ENCODE measurements around the gene DBN1. TPM values are rescaled to one million over a fixed set of nuclear protein-coding genes. Genes with fewer than 3 reads are reported as not detected.

The DBN1 gene
- polyA plus RNA-seq, 1 donor (not counting 4 experiments of a cell fraction or from before 2014, with no cell fraction given): 59.4 TPM

- peaks cover 15% of the 10 kb centered on the region for H3K4me1 ChIP-seq (ENCODE audit: control insufficient read depth, extremely low read depth, insufficient read depth, low read length)
- H3K9me3 ChIP-seq (ENCODE audit: control insufficient read depth, low read depth, low read length): no peaks in the 10 kb centered on the region
- peak within 1 kb of the TSS; percentile 92 for H2AFZ ChIP-seq (ENCODE audit: control insufficient read depth, low read length)
- TF ChIP-seq CTCF (optimal IDR thresholded peaks at IDR 0.05 in 1 of 3, IDR thresholded peaks at IDR 0.05 in 1 of 3, conservative IDR thresholded peaks at IDR 0.05 in 1 of 3; ENCODE audit: extremely low read depth in 1 of 3, insufficient read depth in 2 of 3, low read length in 3 of 3) (no peak), EZH2 (IDR thresholded peaks at IDR 0.05; ENCODE audit: low read length) (no peak)
- H3K9ac ChIP-seq (ENCODE audit: control insufficient read depth, extremely low read depth, insufficient read depth, low read length): peak within 1 kb of the TSS; percentile 85
- dilution Hi-C loops (cut with MboI; ENCODE audit: extremely low pct_ligation_motif_present, low sequenced_read_pairs): no loop called here
- peak within 1 kb of the TSS; percentile 65 to 80 (median 77) for H3K4me3 ChIP-seq (ENCODE audit: control insufficient read depth in 2 of 3, extremely low read depth in 1 of 3, insufficient read depth in 2 of 3, low read depth in 1 of 3, low read length in 3 of 3)
- H3K27ac ChIP-seq (ENCODE audit: control insufficient read depth, insufficient read depth, low read length): peak within 1 kb of the TSS; percentile 68
- peak within 1 kb of the TSS; percentile 88 for H3K4me2 ChIP-seq (ENCODE audit: control insufficient read depth, extremely low read depth, insufficient read depth, low read depth, low read length)
- H3K27me3 ChIP-seq (ENCODE audit: control insufficient read depth, extremely low read depth, insufficient read depth, low read length): no peaks in the 10 kb centered on the region
- DNase-seq (ENCODE audit: low read depth, low spot score): peak; percentile 84
- no peaks in the 10 kb centered on the region for H3K9me1 ChIP-seq (ENCODE audit: control insufficient read depth, extremely low read depth, insufficient read depth, low read length)
- H4K20me1 ChIP-seq (ENCODE audit: control insufficient read depth, extremely low read depth, insufficient read depth, low read length): no peaks in the 10 kb centered on the region
- FAIRE-seq: peak; percentile 93
- peaks cover 29% of the 10 kb centered on the region for H3K79me2 ChIP-seq (ENCODE audit: control insufficient read depth, insufficient read depth, low read length)
- peaks cover 32 to 44% of the 10 kb centered on the region in 2 experiments for H3K36me3 ChIP-seq (ENCODE audit: control insufficient read depth in 2 of 2, extremely low read depth in 1 of 2, insufficient read depth in 2 of 2, low read length in 2 of 2)
Measured at GRCh38 chr5:177516601-177517568, 43.5 kb upstream of the DBN1 start, which contains the start of gene DDX41. TSS of gene DDX41 (minus strand) at chr5:177516961. CDS start at chr5:177516945, 16 bp downstream.

DNA sequence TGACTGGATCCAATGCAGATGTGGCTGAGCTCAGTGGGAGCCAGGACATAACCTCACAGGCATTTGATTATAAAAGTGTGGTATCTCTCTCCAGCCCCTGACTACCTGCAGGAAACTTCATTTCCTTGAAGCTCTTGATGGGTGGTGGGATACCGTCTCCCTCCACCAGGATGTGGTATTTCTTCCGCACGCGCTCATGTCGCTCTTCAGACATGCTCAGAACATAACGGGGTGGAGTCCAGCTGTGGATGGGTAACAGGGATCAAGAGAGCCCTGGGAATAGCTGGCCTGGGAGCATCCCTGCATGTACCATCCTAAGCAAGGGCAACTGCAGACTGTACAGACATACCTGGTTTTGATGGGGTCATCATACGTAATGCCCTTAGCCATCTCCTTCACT lies 42.1 kb upstream of the DBN1 start:
- H3K9me3 ChIP-seq (ENCODE audit: control insufficient read depth, low read depth, low read length): no peaks in the 10 kb centered on the region
- no peaks in the 10 kb centered on the region for H3K27me3 ChIP-seq (ENCODE audit: control insufficient read depth, extremely low read depth, insufficient read depth, low read length)
- H3K79me2 ChIP-seq (ENCODE audit: control insufficient read depth, insufficient read depth, low read length): peaks cover 29% of the 10 kb centered on the region
- dilution Hi-C loops (cut with MboI; ENCODE audit: extremely low pct_ligation_motif_present, low sequenced_read_pairs): no loop called here
- FAIRE-seq (no peak), DNase-seq (ENCODE audit: low read depth, low spot score) (no peak)
- peak overlapping the region; percentile 68 for H3K27ac ChIP-seq (ENCODE audit: control insufficient read depth, insufficient read depth, low read length)
- H3K4me1 ChIP-seq (ENCODE audit: control insufficient read depth, extremely low read depth, insufficient read depth, low read length): peaks cover 15% of the 10 kb centered on the region
- H3K9ac ChIP-seq (ENCODE audit: control insufficient read depth, extremely low read depth, insufficient read depth, low read length): peak overlapping the region; percentile 85
- no peaks in the 10 kb centered on the region for H4K20me1 ChIP-seq (ENCODE audit: control insufficient read depth, extremely low read depth, insufficient read depth, low read length)
- TF ChIP-seq CTCF (optimal IDR thresholded peaks at IDR 0.05 in 1 of 3, IDR thresholded peaks at IDR 0.05 in 1 of 3, conservative IDR thresholded peaks at IDR 0.05 in 1 of 3; ENCODE audit: extremely low read depth in 1 of 3, insufficient read depth in 2 of 3, low read length in 3 of 3): no peak
- no peak for TF ChIP-seq EZH2 (IDR thresholded peaks at IDR 0.05; ENCODE audit: low read length)
- H2AFZ ChIP-seq (ENCODE audit: control insufficient read depth, low read length): no peak overlapping the region
- H3K9me1 ChIP-seq (ENCODE audit: control insufficient read depth, extremely low read depth, insufficient read depth, low read length): no peaks in the 10 kb centered on the region
- peak overlapping the region; percentile 88 for H3K4me2 ChIP-seq (ENCODE audit: control insufficient read depth, extremely low read depth, insufficient read depth, low read depth, low read length)
- peaks cover 36 to 48% of the 10 kb centered on the region in 2 experiments for H3K36me3 ChIP-seq (ENCODE audit: control insufficient read depth in 2 of 2, extremely low read depth in 1 of 2, insufficient read depth in 2 of 2, low read length in 2 of 2)
- H3K4me3 ChIP-seq (ENCODE audit: control insufficient read depth in 2 of 3, extremely low read depth in 1 of 3, insufficient read depth in 2 of 3, low read depth in 1 of 3, low read length in 3 of 3): peak overlapping the region; percentile 65 to 80 (median 77)
